Activated naive CD8-positive, alpha-beta T cell treated with anti-CD3 and anti-CD28 coated beads, Interleukin-2, amount 50 U/mL, for 24 hours (primary cell): ENCODE results near the gene RBFOX2.
A peak's percentile ranks its signal among the peaks of the same experiment; 100 is the strongest.

Experiments used
- ATAC-seq: fragments of 150-1000 bp; cut with Tn5 transposase; one replicate; pipeline ENCODE4 v1.10.0; 2021
- DNase-seq: peaks from one replicate; pipeline ENCODE4 v3.0.0; 2021
- H3K27ac Mint-ChIP-seq: one replicate; pipeline ENCODE4 v1.8.0; 2021; ENCODE audit warnings: mild to moderate bottlenecking, mixed read lengths
- H3K27me3 Mint-ChIP-seq: one replicate; pipeline ENCODE4 v1.8.0; 2021; ENCODE audit warnings: mixed read lengths
- H3K36me3 Mint-ChIP-seq: one replicate; pipeline ENCODE4 v1.8.0; 2021; ENCODE audit warnings: low read depth, mixed read lengths
- H3K4me1 Mint-ChIP-seq: one replicate; pipeline ENCODE4 v1.8.0; 2021; ENCODE audit warnings: mixed read lengths
- H3K4me3 Mint-ChIP-seq: one replicate; pipeline ENCODE4 v1.8.0; 2021; ENCODE audit warnings: mild to moderate bottlenecking, moderate library complexity, mixed read lengths
- H3K9me3 Mint-ChIP-seq: one replicate; pipeline ENCODE4 v1.8.0; 2021; ENCODE audit warnings: mixed read lengths

The RBFOX2 gene

GRCh38 chr22:35888181-35888870, 140.3 kb downstream of the RBFOX2 start:
- ATAC-seq (no peak), DNase-seq (no peak)
- Mint-ChIP-seq H3K27ac (no peak overlapping the region), H3K4me1 (peaks cover 9% of the 10 kb centered on the region), H3K27me3 (peaks cover 3% of the 10 kb centered on the region), H3K9me3 (no peaks in the 10 kb centered on the region), H3K36me3 (no peaks in the 10 kb centered on the region), H3K4me3 (no peak overlapping the region)

GRCh38 chr22:35887296-35887875, 141.2 kb downstream of the RBFOX2 start:
- H3K4me3 Mint-ChIP-seq: no peak overlapping the region
- H3K9me3 Mint-ChIP-seq: no peaks in the 10 kb centered on the region
- no peak overlapping the region for H3K27ac Mint-ChIP-seq
- H3K4me1 Mint-ChIP-seq: peaks cover 18% of the 10 kb centered on the region
- H3K36me3 Mint-ChIP-seq: no peaks in the 10 kb centered on the region
- DNase-seq: no peak
- H3K27me3 Mint-ChIP-seq: peaks cover 2% of the 10 kb centered on the region
- no peak for ATAC-seq

GRCh38 chr22:35886309-35886708, 142.3 kb downstream of the RBFOX2 start:
- peaks cover 22% of the 10 kb centered on the region for H3K4me1 Mint-ChIP-seq
- no peak for ATAC-seq
- H3K36me3 Mint-ChIP-seq: no peaks in the 10 kb centered on the region
- H3K27ac Mint-ChIP-seq: no peak overlapping the region
- no peaks in the 10 kb centered on the region for H3K27me3 Mint-ChIP-seq
- H3K4me3 Mint-ChIP-seq: no peak overlapping the region
- DNase-seq: no peak
- no peaks in the 10 kb centered on the region for H3K9me3 Mint-ChIP-seq

- no peak overlapping the region for H3K4me3 Mint-ChIP-seq
- peaks cover 22% of the 10 kb centered on the region for H3K4me1 Mint-ChIP-seq
- ATAC-seq (peak; percentile 59), DNase-seq (no peak)
- no peaks in the 10 kb centered on the region for H3K36me3 Mint-ChIP-seq
- H3K9me3 Mint-ChIP-seq: no peaks in the 10 kb centered on the region
- H3K27ac Mint-ChIP-seq: no peak overlapping the region
- no peaks in the 10 kb centered on the region for H3K27me3 Mint-ChIP-seq
These were observed 144.1 kb downstream of the RBFOX2 start for GRCh38 chr22:35884529-35884928.

GRCh38 chr22:35883031-35883620, 145.5 kb downstream of the RBFOX2 start:
- no peak overlapping the region for H3K4me3 Mint-ChIP-seq
- no peak for ATAC-seq
- H3K27me3 Mint-ChIP-seq: no peaks in the 10 kb centered on the region
- H3K9me3 Mint-ChIP-seq: no peaks in the 10 kb centered on the region
- H3K4me1 Mint-ChIP-seq: peaks cover 22% of the 10 kb centered on the region
- H3K27ac Mint-ChIP-seq: no peak overlapping the region
- no peak for DNase-seq
- H3K36me3 Mint-ChIP-seq: no peaks in the 10 kb centered on the region

GRCh38 chr22:35882211-35883030, 146.2 kb downstream of the RBFOX2 start:
- peak overlapping the region; percentile 34 for H3K27ac Mint-ChIP-seq
- H3K36me3 Mint-ChIP-seq: no peaks in the 10 kb centered on the region
- H3K27me3 Mint-ChIP-seq: no peaks in the 10 kb centered on the region
- no peaks in the 10 kb centered on the region for H3K9me3 Mint-ChIP-seq
- ATAC-seq: no peak
- DNase-seq: no peak
- H3K4me3 Mint-ChIP-seq: no peak overlapping the region
- peaks cover 22% of the 10 kb centered on the region for H3K4me1 Mint-ChIP-seq

- Mint-ChIP-seq H3K27ac (no peak overlapping the region), H3K4me1 (peaks cover 27% of the 10 kb centered on the region), H3K36me3 (no peaks in the 10 kb centered on the region), H3K27me3 (no peaks in the 10 kb centered on the region), H3K9me3 (no peaks in the 10 kb centered on the region), H3K4me3 (no peak overlapping the region)
- DNase-seq (no peak), ATAC-seq (no peak)
These were observed 149.3 kb downstream of the RBFOX2 start for GRCh38 chr22:35879351-35879750.

- Mint-ChIP-seq H3K4me1 (peaks cover 6% of the 10 kb centered on the region), H3K4me3 (no peak overlapping the region), H3K36me3 (no peaks in the 10 kb centered on the region), H3K9me3 (no peaks in the 10 kb centered on the region), H3K27ac (no peak overlapping the region), H3K27me3 (no peaks in the 10 kb centered on the region)
- ATAC-seq: no peak
- DNase-seq: no peak
These were observed 155.2 kb downstream of the RBFOX2 start for GRCh38 chr22:35873426-35873825.

- no peaks in the 10 kb centered on the region for H3K27me3 Mint-ChIP-seq
- H3K4me1 Mint-ChIP-seq: peaks cover 6% of the 10 kb centered on the region
- H3K27ac Mint-ChIP-seq: no peak overlapping the region
- no peak overlapping the region for H3K4me3 Mint-ChIP-seq
- DNase-seq (no peak), ATAC-seq (no peak)
- H3K9me3 Mint-ChIP-seq: no peaks in the 10 kb centered on the region
- H3K36me3 Mint-ChIP-seq: no peaks in the 10 kb centered on the region
These were observed 156.2 kb downstream of the RBFOX2 start for GRCh38 chr22:35872451-35872850.

GRCh38 chr22:35870517-35871293, 157.9 kb downstream of the RBFOX2 start:
- H3K27ac Mint-ChIP-seq: no peak overlapping the region
- no peaks in the 10 kb centered on the region for H3K27me3 Mint-ChIP-seq
- no peak for ATAC-seq
- no peaks in the 10 kb centered on the region for H3K9me3 Mint-ChIP-seq
- no peaks in the 10 kb centered on the region for H3K4me1 Mint-ChIP-seq
- no peaks in the 10 kb centered on the region for H3K36me3 Mint-ChIP-seq
- DNase-seq: no peak
- no peak overlapping the region for H3K4me3 Mint-ChIP-seq

GRCh38 chr22:35868938-35869337, 159.7 kb downstream of the RBFOX2 start:
- H3K27me3 Mint-ChIP-seq: no peaks in the 10 kb centered on the region
- H3K4me3 Mint-ChIP-seq: no peak overlapping the region
- no peaks in the 10 kb centered on the region for H3K36me3 Mint-ChIP-seq
- ATAC-seq (no peak), DNase-seq (no peak)
- no peak overlapping the region for H3K27ac Mint-ChIP-seq
- H3K4me1 Mint-ChIP-seq: no peaks in the 10 kb centered on the region
- no peaks in the 10 kb centered on the region for H3K9me3 Mint-ChIP-seq

GRCh38 chr22:35866651-35867050, 162.0 kb downstream of the RBFOX2 start:
- no peaks in the 10 kb centered on the region for H3K36me3 Mint-ChIP-seq
- H3K4me1 Mint-ChIP-seq: no peaks in the 10 kb centered on the region
- H3K27me3 Mint-ChIP-seq: no peaks in the 10 kb centered on the region
- H3K9me3 Mint-ChIP-seq: no peaks in the 10 kb centered on the region
- ATAC-seq (no peak), DNase-seq (no peak)
- no peak overlapping the region for H3K4me3 Mint-ChIP-seq
- no peak overlapping the region for H3K27ac Mint-ChIP-seq

- Mint-ChIP-seq H3K9me3 (no peaks in the 10 kb centered on the region), H3K27me3 (no peaks in the 10 kb centered on the region), H3K4me3 (no peak overlapping the region), H3K36me3 (no peaks in the 10 kb centered on the region), H3K27ac (no peak overlapping the region), H3K4me1 (no peaks in the 10 kb centered on the region)
- ATAC-seq (no peak), DNase-seq (no peak)
These were observed 164.0 kb downstream of the RBFOX2 start for GRCh38 chr22:35864545-35865165.

GRCh38 chr22:35863432-35863831, 165.2 kb downstream of the RBFOX2 start:
- no peak for ATAC-seq
- no peaks in the 10 kb centered on the region for H3K9me3 Mint-ChIP-seq
- H3K4me1 Mint-ChIP-seq: no peaks in the 10 kb centered on the region

More at GRCh38 chr22:35863432-35863831, 165.2 kb downstream of the RBFOX2 start:
- H3K27ac Mint-ChIP-seq: no peak overlapping the region
- no peaks in the 10 kb centered on the region for H3K27me3 Mint-ChIP-seq
- no peak overlapping the region for H3K4me3 Mint-ChIP-seq
- H3K36me3 Mint-ChIP-seq: no peaks in the 10 kb centered on the region
- DNase-seq: no peak
